H9 (cell line): ENCODE measurements around the gene ZNF407. TPM values are rescaled to one million over a fixed set of nuclear protein-coding genes. Genes with fewer than 3 reads are reported as not detected.

Source experiments
- DNase-seq: peaks from one replicate; pipeline ENCODE4 v3.0.0-alpha.2; 2017
- H2AFZ ChIP-seq: one replicate; pipeline ENCODE4 v1.6.1; 2013; ENCODE audit warnings: mild to moderate bottlenecking, low read length, control low read depth, moderate library complexity
- H2AK5ac ChIP-seq: 2 replicates; pipeline ENCODE4 v1.6.1; 2013; ENCODE audit warnings: low read length, control low read depth, mixed read lengths; ENCODE audit not compliant: insufficient read length
- H2BK120ac ChIP-seq: one replicate; pipeline ENCODE4 v1.6.1; 2013; ENCODE audit warnings: low read depth, mild to moderate bottlenecking, low read length, control low read depth, inconsistent platforms; ENCODE audit not compliant: poor library complexity, severe bottlenecking
- H2BK12ac ChIP-seq: 2 replicates; pipeline ENCODE4 v1.6.1; 2013; ENCODE audit warnings: low read length, control low read depth, mixed read lengths, low read depth; ENCODE audit not compliant: insufficient read length
- H2BK15ac ChIP-seq: 2 replicates; pipeline ENCODE4 v1.6.1; 2013; ENCODE audit warnings: low read depth, low read length, control low read depth
- H2BK20ac ChIP-seq: one replicate; pipeline ENCODE4 v1.6.1; 2013; ENCODE audit warnings: low read depth, mild to moderate bottlenecking, low read length, control low read depth, inconsistent platforms; ENCODE audit not compliant: poor library complexity, severe bottlenecking
- H2BK5ac ChIP-seq: 2 replicates; pipeline ENCODE4 v1.6.1; 2013; ENCODE audit warnings: low read length, control low read depth, mixed read lengths; ENCODE audit not compliant: insufficient read length
- H3K14ac ChIP-seq: 2 replicates; pipeline ENCODE4 v1.6.1; 2013; ENCODE audit warnings: low read length, control low read depth; ENCODE audit not compliant: insufficient read depth
- H3K18ac ChIP-seq: 2 replicates; pipeline ENCODE4 v1.6.1; 2013; ENCODE audit warnings: low read depth, mild to moderate bottlenecking, mixed read lengths, low read length, control low read depth; ENCODE audit not compliant: insufficient read length
- H3K23ac ChIP-seq: 2 replicates; pipeline ENCODE4 v1.6.1; 2013; ENCODE audit warnings: low read length, control low read depth, mixed read lengths, low read depth; ENCODE audit not compliant: insufficient read length
- H3K23me2 ChIP-seq: 2 replicates; pipeline ENCODE4 v1.6.1; 2013; ENCODE audit warnings: low read depth, mild to moderate bottlenecking, mixed read lengths, low read length, control low read depth; ENCODE audit not compliant: insufficient read length, poor library complexity, severe bottlenecking
- H3K27ac ChIP-seq: 2 replicates; pipeline ENCODE4 v1.5.1; 2013; ENCODE audit warnings: low read length, control low read depth, mixed read lengths, low read depth; ENCODE audit not compliant: insufficient read length
- H3K27me3 ChIP-seq: 2 replicates; pipeline ENCODE4 v1.6.1; 2013; ENCODE audit warnings: low read length, control low read depth, inconsistent platforms; ENCODE audit not compliant: insufficient read depth
- H3K4ac ChIP-seq: 2 replicates; pipeline ENCODE4 v1.6.1; 2013; ENCODE audit warnings: low read depth, mild to moderate bottlenecking, control low read depth, inconsistent platforms, low read length, moderate library complexity
- H3K4me1 ChIP-seq: 2 replicates; pipeline ENCODE4 v1.6.1; 2013; ENCODE audit warnings: low read length, control low read depth, inconsistent platforms; ENCODE audit not compliant: insufficient read depth
- H3K4me2 ChIP-seq: 2 replicates; pipeline ENCODE4 v1.6.1; 2013; ENCODE audit warnings: low read length, control low read depth, mixed read lengths; ENCODE audit not compliant: insufficient read length, insufficient read depth
- H3K56ac ChIP-seq: 2 replicates; pipeline ENCODE4 v1.6.1; 2013; ENCODE audit warnings: low read depth, mild to moderate bottlenecking, mixed read lengths, low read length, control low read depth; ENCODE audit not compliant: insufficient read length
- H3K79me1 ChIP-seq: 2 replicates; pipeline ENCODE4 v1.6.1; 2013; ENCODE audit warnings: low read depth, mild to moderate bottlenecking, moderate library complexity, low read length, control low read depth, inconsistent platforms; ENCODE audit not compliant: insufficient read depth, poor library complexity, severe bottlenecking
- H3K79me2 ChIP-seq: 2 replicates; pipeline ENCODE4 v1.6.1; 2013; ENCODE audit warnings: low read length, control low read depth, inconsistent platforms; ENCODE audit not compliant: insufficient read depth
- H3K9ac ChIP-seq: 2 replicates; pipeline ENCODE4 v1.6.1; 2013; ENCODE audit warnings: low read length, control low read depth, mixed read lengths; ENCODE audit not compliant: insufficient read length; ENCODE audit errors: extremely low read depth
- H3K9me3 ChIP-seq: one replicate; pipeline ENCODE4 v1.6.1; 2013; ENCODE audit warnings: low read depth, low read length, inconsistent platforms; ENCODE audit not compliant: control insufficient read depth
- H3T11ph ChIP-seq: one replicate; pipeline ENCODE4 v1.6.1; 2013; ENCODE audit warnings: mild to moderate bottlenecking, low read length, control low read depth, inconsistent platforms
- H4K20me1 ChIP-seq: one replicate; pipeline ENCODE4 v1.6.1; 2013; ENCODE audit not compliant: control insufficient read depth, insufficient read length, insufficient read depth
- H4K5ac ChIP-seq: 2 replicates; pipeline ENCODE4 v1.6.1; 2013; ENCODE audit warnings: low read depth, mild to moderate bottlenecking, mixed read lengths, low read length, control low read depth; ENCODE audit not compliant: insufficient read length
- H4K8ac ChIP-seq: replicated peaks from 2 replicates; pipeline ENCODE4 v1.6.1; 2013; ENCODE audit warnings: low read length, control low read depth, mixed read lengths, low read depth; ENCODE audit not compliant: insufficient read length
- H4K91ac ChIP-seq: 2 replicates; pipeline ENCODE4 v1.6.1; 2013; ENCODE audit warnings: low read depth, mild to moderate bottlenecking, moderate library complexity, mixed read lengths, low read length, control low read depth; ENCODE audit not compliant: insufficient read length
- H3K27ac Mint-ChIP-seq, 3 experiments: 2 replicates in 2 of 3; 3 replicates in 1 of 3; pipeline ENCODE4 v1.8.0; 2020 to 2021; ENCODE audit warnings: mixed read lengths in 3 of 3, mild to moderate bottlenecking in 1 of 3, moderate library complexity in 1 of 3
- H3K27me3 Mint-ChIP-seq: 2 replicates; pipeline ENCODE4 v1.8.0; 2021; ENCODE audit warnings: low read depth, mild to moderate bottlenecking, moderate library complexity, mixed read lengths
- H3K36me3 Mint-ChIP-seq, 3 experiments: 2 replicates in 2 of 3; 3 replicates in 1 of 3; pipeline ENCODE4 v1.8.0; 2020 to 2021; ENCODE audit warnings: low read depth in 3 of 3, mixed read lengths in 3 of 3; ENCODE audit not compliant: insufficient read depth in 1 of 3
- H3K4me1 Mint-ChIP-seq, 2 experiments: 2 replicates each; pipeline ENCODE4 v1.8.0; 2020; ENCODE audit warnings: mixed read lengths in 2 of 2
- H3K4me3 Mint-ChIP-seq, 2 experiments: 2 replicates in 1 of 2; 3 replicates in 1 of 2; pipeline ENCODE4 v1.8.0; 2020 to 2021; ENCODE audit warnings: mild to moderate bottlenecking in 2 of 2, mixed read lengths in 2 of 2, moderate library complexity in 1 of 2
- H3K9me3 Mint-ChIP-seq, 2 experiments: 2 replicates in 1 of 2; 3 replicates in 1 of 2; pipeline ENCODE4 v1.8.0; 2020; ENCODE audit warnings: mild to moderate bottlenecking in 2 of 2, mixed read lengths in 2 of 2, moderate library complexity in 1 of 2
- WGBS: extraction: QIAGEN DNeasy Blood & Tissue Kit; methylation state at CpG from one replicate; pipeline ENCODE4 v1.1.7; 2013; ENCODE audit warnings: missing lambda C conversion rate, low lambda C conversion rate, mixed read lengths; ENCODE audit not compliant: insufficient read length; ENCODE audit errors: extremely low coverage; 5-methylcytosine and 5-hydroxymethylcytosine counted together
- total RNA-seq: library from RNA; stranded (reverse); gene quantifications from 2 replicates; pipeline ENCODE4 v1.2.1, GENCODE V29; 2021
- TF ChIP-seq, protein P1 (sequence below): fragments of 200-600 bp; sonication (generic); conservative IDR thresholded peaks from 3 replicates; pipeline ENCODE4 v1.8.0; 2021; ENCODE audit warnings: antibody characterized with exemption, mild to moderate bottlenecking

ZNF407 gene
- total RNA-seq, 1 experiment from 2014 or later: 8.7 TPM

DNA sequence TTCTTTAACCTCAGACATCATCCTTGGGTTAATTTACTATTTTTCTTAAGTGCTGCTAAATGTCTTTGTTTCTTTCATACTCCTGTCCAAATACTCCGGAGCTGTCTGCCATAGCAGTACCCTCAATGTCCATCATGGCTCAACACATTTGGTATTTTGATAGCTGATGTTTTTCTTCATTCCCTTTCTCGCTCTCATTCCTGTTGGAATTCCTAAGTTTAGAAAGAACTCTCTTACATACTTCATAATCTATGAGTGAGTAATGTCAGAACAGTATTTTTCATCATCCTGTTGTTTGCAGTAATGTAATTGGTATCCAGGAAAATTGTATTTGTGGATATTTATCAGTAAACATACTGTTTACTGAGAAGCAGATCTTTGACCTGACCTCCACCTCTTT is 328.4 kb downstream of the ZNF407 start:
- Histone ChIP-seq H3K27ac (no peak overlapping the region), H4K91ac (no peak overlapping the region), H3K18ac (no peak overlapping the region), H3K9me3 (no peaks in the 10 kb centered on the region), H3K4ac (no peak overlapping the region), H3T11ph (peak overlapping the region; percentile 11), H3K79me2 (no peaks in the 10 kb centered on the region), H3K14ac (no peak overlapping the region), H2BK120ac (no peak overlapping the region), H2BK12ac (no peak overlapping the region), H3K23ac (no peak overlapping the region), H3K23me2 (no peaks in the 10 kb centered on the region), H3K56ac (no peak overlapping the region), H3K4me1 (peaks cover 10% of the 10 kb centered on the region), H2AFZ (no peak overlapping the region), H3K27me3 (no peaks in the 10 kb centered on the region), H4K20me1 (no peaks in the 10 kb centered on the region), H2AK5ac (no peak overlapping the region), H2BK15ac (no peak overlapping the region), H3K9ac (no peak overlapping the region), H3K4me2 (no peak overlapping the region), H2BK20ac (no peak overlapping the region), H4K5ac (no peak overlapping the region), H2BK5ac (no peak overlapping the region), H3K79me1 (no peaks in the 10 kb centered on the region), H4K8ac (no peak overlapping the region)
- no CpG with 5 or more reads among the region's 2 CpGs for WGBS
- Mint-ChIP-seq H3K9me3 (no peaks in the 10 kb centered on the region), H3K4me1 (peaks cover 49 to 53% of the 10 kb centered on the region in 2 experiments), H3K36me3 (peaks cover 0 to 3% (median 0%) of the 10 kb centered on the region in 3 experiments; a peak in 2 of 7 replicates), H3K4me3 (no peak overlapping the region), H3K27me3 (no peaks in the 10 kb centered on the region), H3K27ac (no peak overlapping the region)
- no peak for DNase-seq
- TF ChIP-seq, protein P1, sequence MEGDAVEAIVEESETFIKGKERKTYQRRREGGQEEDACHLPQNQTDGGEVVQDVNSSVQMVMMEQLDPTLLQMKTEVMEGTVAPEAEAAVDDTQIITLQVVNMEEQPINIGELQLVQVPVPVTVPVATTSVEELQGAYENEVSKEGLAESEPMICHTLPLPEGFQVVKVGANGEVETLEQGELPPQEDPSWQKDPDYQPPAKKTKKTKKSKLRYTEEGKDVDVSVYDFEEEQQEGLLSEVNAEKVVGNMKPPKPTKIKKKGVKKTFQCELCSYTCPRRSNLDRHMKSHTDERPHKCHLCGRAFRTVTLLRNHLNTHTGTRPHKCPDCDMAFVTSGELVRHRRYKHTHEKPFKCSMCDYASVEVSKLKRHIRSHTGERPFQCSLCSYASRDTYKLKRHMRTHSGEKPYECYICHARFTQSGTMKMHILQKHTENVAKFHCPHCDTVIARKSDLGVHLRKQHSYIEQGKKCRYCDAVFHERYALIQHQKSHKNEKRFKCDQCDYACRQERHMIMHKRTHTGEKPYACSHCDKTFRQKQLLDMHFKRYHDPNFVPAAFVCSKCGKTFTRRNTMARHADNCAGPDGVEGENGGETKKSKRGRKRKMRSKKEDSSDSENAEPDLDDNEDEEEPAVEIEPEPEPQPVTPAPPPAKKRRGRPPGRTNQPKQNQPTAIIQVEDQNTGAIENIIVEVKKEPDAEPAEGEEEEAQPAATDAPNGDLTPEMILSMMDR: no peak
